Thyroid gland (tissue), 4 donors: Measurements from ENCODE around the gene NT5C2. TPM values are rescaled to one million over a fixed set of nuclear protein-coding genes. Genes with fewer than 3 reads are reported as not detected.
A peak's percentile ranks its signal among the peaks of the same experiment; 100 is the strongest.

Experiments used
- DNase-seq, 2 donors: peaks; one replicate each; pipeline ENCODE4 v3.0.0-alpha.2; 2019
- H3K27ac ChIP-seq, 3 donors: fragments of 200-600 bp; sonication (generic); 1 replicate in 2 of 3; 2 replicates in 1 of 3; pipeline ENCODE4 v1.5.1; 2016 to 2019; ENCODE audit warnings: mild to moderate bottlenecking in 1 of 3, moderate library complexity in 1 of 3
- H3K27me3 ChIP-seq: fragments of 200-600 bp; sonication (generic); one replicate; pipeline ENCODE4 v1.5.1; 2019
- H3K36me3 ChIP-seq, 2 donors: fragments of 200-600 bp; sonication (generic); one replicate each; pipeline ENCODE4 v1.5.1; 2016 to 2019
- H3K4me1 ChIP-seq, 2 donors: fragments of 200-600 bp; sonication (generic); one replicate each; pipeline ENCODE4 v1.5.1; 2017 to 2019
- H3K4me3 ChIP-seq, 3 donors: fragments of 200-600 bp; sonication (generic); replicated peaks in 1 of 3; 1 replicate in 2 of 3; 2 replicates in 1 of 3; pipeline ENCODE4 v1.5.1; 2016; ENCODE audit warnings: mild to moderate bottlenecking in 1 of 3
- H3K9me3 ChIP-seq: fragments of 200-600 bp; sonication (generic); one replicate; pipeline ENCODE4 v1.5.1; 2017
- POLR2A ChIP-seq, 2 donors: fragments of 450-650 bp; IDR thresholded peaks; one replicate each; pipeline ENCODE4 v1.6.1; 2017; ENCODE audit warnings: antibody characterized with exemption in 2 of 2, mild to moderate bottlenecking in 2 of 2, moderate library complexity in 1 of 2
- WGBS, 2 donors: methylation state at CpG; one replicate each; pipeline ENCODE4 v1.1.5; 2017; 5-methylcytosine and 5-hydroxymethylcytosine counted together
- intact Hi-C: fragments of 100-400 bp; cut with DNase I; formaldehyde crosslinking; loops from one replicate; pipeline ENCODE4 v1.15.1; 2023
- total RNA-seq, 4 donors: library from RNA; depleted of rRNA; stranded (reverse); fragments of >200 nt; gene quantifications; one replicate each; pipeline ENCODE4 v1.2.3, GENCODE V29; 2016
- TF ChIP-seq, protein P1 (sequence below), 6 experiments: fragments of 200-600 bp in 3 of 6; fragments of 450-650 bp in 3 of 6; sonication (generic) in 3 of 6; IDR thresholded peaks; one replicate each; pipeline ENCODE4 v1.5.1; 2016 to 2019; ENCODE audit warnings: antibody characterized with exemption in 6 of 6, mild to moderate bottlenecking in 2 of 6, inconsistent platforms in 1 of 6, moderate library complexity in 1 of 6

NT5C2 gene
- total RNA-seq, 4 donors from 2014 or later = 194 to 238 (median 214) TPM

DNA sequence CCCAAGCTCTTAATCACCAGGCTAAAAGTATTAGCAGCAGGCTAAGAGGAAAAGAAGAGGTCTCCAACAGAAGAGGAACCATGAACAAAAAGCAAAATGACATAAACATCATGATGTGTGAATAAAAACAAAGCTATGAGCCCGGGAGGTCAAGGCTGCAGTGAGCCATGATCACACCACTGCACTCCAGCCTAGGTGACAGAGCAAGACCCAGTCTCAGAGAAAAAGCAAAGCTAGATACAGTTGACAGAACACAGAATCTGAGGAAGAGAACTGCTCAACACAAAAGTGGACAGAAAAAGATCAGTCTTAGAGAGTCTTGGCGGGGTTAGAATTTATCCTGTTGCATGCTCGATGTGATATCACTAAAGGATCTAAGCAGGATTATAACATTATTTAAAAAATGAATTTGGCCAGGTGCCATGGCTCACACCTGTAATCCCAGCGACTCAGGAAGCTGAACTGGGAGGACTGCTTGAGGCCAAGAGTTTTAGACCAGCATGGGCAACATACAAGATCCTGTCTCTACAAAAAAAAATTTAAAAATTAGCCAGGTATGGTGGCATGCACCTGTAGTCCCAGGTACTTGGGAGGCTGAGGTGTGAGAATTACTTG, 37.5 kb downstream of the NT5C2 start:
- Histone ChIP-seq H3K27me3 (no peaks in the 10 kb centered on the region), H3K27ac (peak overlapping the region; percentile 87 to 96 (median 93)), H3K36me3 (no peaks in the 10 kb centered on the region), H3K9me3 (no peaks in the 10 kb centered on the region), H3K4me3 (no peak overlapping the region), H3K4me1 (peaks cover 23 to 32% of the 10 kb centered on the region in 2 donors)
- DNase-seq = peak; percentile 49 to 57
- intact Hi-C loops = no loop called here
- TF ChIP-seq, protein P1, sequence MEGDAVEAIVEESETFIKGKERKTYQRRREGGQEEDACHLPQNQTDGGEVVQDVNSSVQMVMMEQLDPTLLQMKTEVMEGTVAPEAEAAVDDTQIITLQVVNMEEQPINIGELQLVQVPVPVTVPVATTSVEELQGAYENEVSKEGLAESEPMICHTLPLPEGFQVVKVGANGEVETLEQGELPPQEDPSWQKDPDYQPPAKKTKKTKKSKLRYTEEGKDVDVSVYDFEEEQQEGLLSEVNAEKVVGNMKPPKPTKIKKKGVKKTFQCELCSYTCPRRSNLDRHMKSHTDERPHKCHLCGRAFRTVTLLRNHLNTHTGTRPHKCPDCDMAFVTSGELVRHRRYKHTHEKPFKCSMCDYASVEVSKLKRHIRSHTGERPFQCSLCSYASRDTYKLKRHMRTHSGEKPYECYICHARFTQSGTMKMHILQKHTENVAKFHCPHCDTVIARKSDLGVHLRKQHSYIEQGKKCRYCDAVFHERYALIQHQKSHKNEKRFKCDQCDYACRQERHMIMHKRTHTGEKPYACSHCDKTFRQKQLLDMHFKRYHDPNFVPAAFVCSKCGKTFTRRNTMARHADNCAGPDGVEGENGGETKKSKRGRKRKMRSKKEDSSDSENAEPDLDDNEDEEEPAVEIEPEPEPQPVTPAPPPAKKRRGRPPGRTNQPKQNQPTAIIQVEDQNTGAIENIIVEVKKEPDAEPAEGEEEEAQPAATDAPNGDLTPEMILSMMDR (IDR thresholded peaks at IDR 0.05) = no peak
- TF ChIP-seq POLR2A (IDR thresholded peaks at IDR 0.05) = no peak
- 34 to 40% methylated on average over 4 of the region's 4 CpGs for WGBS, 2 donors

DNA sequence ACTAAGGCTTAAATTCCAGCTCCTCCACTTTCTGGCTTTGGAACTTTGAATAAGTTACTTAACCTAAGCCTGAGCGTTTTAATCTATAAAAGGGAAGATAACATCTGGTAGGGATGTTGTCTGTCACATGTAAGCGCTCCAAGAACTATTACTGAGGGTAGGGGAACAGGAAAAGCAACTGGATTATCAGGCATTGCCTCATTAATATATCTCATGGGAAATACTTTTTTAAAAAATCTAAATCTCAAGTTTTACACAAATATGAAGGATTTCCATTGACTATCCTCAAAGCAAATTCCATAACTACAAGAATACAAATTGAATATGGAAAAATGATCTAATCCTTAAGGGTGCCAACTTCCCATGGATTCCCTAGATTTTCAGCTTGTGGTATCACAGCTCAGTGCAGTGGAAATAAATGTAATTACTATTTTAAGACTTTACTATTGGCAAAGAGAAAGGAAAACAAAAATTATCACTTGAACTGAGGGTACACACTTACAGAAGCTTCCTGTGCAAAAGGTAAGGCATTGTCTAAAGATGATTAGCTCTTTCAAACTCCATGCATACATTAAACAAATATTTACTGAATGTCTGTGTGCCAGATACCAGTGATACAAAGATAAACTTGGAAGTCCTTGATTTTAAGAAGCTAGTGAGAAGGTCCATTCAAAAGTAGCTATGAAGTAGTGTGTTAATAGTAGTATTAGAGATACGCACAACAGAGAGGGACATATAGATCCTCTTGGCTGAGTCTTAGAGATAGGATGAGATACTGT, 38.4 kb downstream of the NT5C2 start:
- TF ChIP-seq, protein P1 (IDR thresholded peaks at IDR 0.05) = no peak
- no peak for TF ChIP-seq POLR2A (IDR thresholded peaks at IDR 0.05)
- Histone ChIP-seq H3K4me1 (peaks cover 32 to 41% of the 10 kb centered on the region in 2 donors), H3K27ac (peak overlapping the region; percentile 87 to 96 (median 93)), H3K4me3 (no peak overlapping the region), H3K27me3 (no peaks in the 10 kb centered on the region), H3K36me3 (no peaks in the 10 kb centered on the region), H3K9me3 (no peaks in the 10 kb centered on the region)
- WGBS, 2 donors = 55 to 63% methylated on average over 3 of the region's 3 CpGs
- intact Hi-C loops = no loop called here
- DNase-seq = no peak

DNA sequence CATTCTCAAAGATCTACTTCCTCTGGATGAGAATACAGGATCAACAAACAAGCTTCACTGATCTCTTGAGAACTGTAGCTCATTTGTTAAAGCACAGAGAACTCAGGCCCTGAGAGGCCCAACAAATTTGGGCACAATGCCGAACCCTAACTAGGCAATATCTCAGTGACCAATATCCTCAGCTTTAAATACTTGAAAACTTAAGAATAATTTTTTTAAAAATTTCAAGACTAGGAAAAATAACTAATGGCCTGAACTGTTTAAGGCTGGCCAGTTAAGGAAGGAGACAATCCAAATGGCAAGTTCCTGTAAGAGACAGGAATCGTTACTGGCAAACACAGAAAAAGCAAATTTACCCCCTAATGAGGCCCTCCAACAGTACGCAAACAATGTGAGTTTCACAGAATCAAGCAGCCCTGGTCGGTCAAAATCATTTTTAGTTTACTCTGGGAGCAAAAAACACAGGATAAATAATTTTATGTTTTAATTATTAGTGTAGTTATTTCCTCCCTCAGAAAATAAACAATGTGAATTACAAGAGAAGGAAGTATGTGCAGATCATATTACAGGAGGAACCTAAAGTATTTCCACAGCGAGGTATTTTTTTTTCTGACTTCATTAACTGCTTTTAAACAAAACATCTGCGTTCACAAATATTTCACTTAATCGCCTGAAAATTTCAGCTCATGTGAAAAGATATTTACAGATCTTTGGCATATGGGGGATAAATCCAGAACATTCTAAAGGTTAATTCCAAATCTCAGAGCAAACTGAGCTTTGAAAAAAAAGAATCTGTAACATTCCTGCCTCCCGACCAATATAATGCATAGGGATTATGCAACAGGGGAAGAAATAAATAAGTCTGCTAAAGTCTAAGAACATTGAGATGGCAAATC, 39.5 kb downstream of the NT5C2 start:
- Histone ChIP-seq H3K9me3 (no peaks in the 10 kb centered on the region), H3K36me3 (no peaks in the 10 kb centered on the region), H3K4me1 (peaks cover 32 to 53% of the 10 kb centered on the region in 2 donors), H3K27me3 (no peaks in the 10 kb centered on the region), H3K27ac (peak overlapping the region; percentile 87 to 96 (median 93)), H3K4me3 (peak overlapping the region in 1 of 3 donors; percentile 11)
- intact Hi-C loops = no loop called here
- DNase-seq = peak; percentile 81 to 84
- peak in 1 of 2 donors; percentile 61 for TF ChIP-seq POLR2A (IDR thresholded peaks at IDR 0.05)
- TF ChIP-seq, protein P1 (IDR thresholded peaks at IDR 0.05) = no peak
- WGBS, 2 donors = 10 to 13% methylated on average over 8 of the region's 8 CpGs

DNA sequence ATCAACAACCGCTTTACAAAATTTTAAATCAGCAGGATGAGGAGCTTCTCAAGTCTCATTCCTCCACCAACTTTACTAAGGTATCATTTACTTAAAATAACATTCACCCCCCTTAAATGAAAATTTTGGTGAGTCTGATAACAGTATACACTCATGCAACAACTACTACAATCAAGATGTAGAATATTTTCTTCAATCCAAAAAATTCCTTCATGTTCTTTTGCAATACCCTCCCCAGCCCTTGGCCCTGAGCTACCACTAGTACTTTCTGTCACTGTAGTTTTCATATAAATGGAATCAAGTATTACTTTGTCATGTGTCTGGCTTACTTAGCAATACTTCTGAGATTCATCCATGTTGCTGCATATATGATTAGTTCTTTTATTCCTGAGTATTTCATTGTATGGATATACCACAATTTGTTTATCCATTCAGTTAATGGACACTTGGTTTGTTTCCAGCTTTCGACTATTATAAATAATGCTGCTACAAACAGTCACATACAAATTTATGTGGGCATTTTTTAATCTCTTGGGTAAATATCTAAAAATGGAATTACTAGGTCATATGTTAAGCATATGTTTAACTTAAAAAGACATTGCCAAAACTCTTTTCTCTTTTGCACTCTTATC, 43.0 kb downstream of the NT5C2 start:
- TF ChIP-seq, protein P1 (IDR thresholded peaks at IDR 0.05) = no peak
- TF ChIP-seq POLR2A (IDR thresholded peaks at IDR 0.05) = no peak
- H3K36me3 ChIP-seq = no peaks in the 10 kb centered on the region
- H3K27ac ChIP-seq = peak overlapping the region in 1 of 3 donors; percentile 10
- 92 to 98% methylated on average over 2 of the region's 2 CpGs for WGBS, 2 donors
- no peak overlapping the region for H3K4me3 ChIP-seq
- H3K4me1 ChIP-seq = peaks cover 39 to 65% of the 10 kb centered on the region in 2 donors
- H3K9me3 ChIP-seq = no peaks in the 10 kb centered on the region
- no peaks in the 10 kb centered on the region for H3K27me3 ChIP-seq
- intact Hi-C loops = no loop called here
- DNase-seq = no peak
